NCI-H345 (cell line): Measurements from ENCODE around the gene LORICRIN.

ENCODE experiments used
- DNase-seq: peaks from one replicate; lab custom pipeline; 2025; lab: John Stamatoyannopoulos, UW

The LORICRIN gene

DNA sequence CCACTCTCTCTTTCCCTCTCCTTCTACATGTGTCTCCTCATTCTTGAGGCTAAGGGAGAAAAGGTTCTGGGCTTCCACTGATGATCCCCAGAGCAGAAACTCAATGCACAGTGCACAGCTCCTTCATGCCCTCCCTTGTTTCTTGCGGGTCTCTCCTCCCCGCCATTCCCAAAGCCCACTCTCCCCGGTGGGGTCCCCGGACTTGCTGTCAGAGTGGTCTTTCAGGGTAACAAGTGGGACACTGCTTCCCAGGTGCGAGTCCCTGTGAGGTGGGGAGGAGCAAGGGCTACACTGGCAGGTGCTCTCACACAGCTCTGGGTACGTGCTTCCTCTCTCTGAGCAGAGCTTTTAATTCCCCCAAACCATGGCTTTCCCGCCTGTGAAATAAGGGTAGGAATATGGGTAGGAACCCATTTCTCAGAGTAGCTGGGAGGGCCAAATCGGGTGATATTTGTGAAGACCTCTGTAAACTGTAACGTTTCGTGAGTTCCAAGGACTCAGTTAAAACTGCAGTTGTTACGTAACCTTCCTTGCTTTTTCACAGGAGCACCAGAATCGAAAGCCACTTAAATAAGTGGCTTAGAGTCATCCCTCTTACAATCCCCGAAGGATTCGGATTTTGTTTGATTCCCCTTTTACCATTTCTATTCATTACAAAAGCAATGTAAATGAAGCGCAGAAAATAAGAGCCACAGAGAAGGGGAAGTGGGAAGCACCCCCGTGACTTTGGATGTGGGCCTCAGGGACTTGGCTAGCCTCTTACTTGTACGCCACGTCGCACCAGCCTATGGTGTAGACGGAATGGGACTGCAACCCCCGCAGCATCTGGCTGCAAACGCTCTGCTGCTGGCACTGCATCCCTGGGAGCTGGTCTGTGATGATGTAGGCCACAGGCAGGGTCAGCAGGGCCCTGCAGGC is 47.1 kb downstream of the LORICRIN start:
- no peak for DNase-seq

DNA sequence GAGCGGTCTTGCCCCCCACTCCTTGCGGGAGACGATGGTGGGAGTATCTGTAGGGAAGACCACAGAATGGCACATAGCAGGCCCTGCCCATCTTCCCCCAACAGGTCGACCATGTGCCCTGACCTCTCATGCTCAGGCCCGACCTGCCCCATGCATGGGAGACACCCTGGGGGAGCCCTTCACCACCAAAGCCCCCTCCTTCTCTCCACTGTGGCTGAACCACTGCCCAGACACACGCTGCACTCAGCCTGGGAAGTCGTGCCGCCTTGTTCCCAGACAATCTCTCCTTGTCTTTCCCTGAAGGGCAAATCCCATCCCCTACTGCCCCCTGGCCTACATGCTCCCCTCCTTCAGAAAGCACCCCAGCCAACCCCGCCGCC is 47.7 kb downstream of the LORICRIN start:
- DNase-seq, result no peak

DNA sequence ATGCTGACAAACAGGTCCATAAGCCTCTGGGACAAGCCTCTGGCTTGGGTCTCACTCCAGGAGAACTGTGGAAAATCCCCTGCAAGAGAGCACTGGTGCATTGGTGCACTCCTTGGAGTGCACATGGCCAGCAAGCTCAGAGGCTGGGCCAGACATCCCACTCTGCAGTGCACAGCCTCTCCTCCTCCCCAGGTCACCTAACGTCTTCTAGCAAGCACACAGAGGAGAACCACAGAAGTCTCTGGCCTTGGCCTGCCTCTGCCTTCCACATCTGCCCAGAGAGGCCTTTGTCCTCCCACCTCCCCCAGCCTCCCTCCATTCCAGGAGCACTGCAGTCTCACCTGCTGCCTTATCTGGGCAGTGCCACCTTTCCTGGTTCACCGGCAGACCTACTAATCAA is 49.1 kb downstream of the LORICRIN start:
- DNase-seq, result no peak

DNA sequence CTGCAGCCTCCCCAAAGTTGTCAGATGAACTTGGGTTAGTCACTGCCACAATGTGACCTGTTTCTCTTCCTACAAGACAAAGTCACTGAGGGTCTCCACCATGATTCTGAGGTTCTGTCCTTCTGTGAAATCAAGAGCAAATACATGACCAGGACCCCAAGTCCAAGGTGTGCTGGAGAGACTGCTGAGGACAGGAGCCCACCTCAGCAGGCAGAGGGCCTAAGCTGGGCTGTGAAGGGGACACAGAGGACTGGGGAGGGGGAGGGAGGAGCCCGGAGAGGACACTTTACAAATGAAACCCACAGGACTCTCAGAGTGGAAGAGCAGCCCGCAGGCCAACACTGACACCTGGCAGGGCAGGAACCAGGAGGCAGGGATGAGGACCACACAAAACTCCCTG is 50.0 kb downstream of the LORICRIN start:
- no peak for DNase-seq

DNA sequence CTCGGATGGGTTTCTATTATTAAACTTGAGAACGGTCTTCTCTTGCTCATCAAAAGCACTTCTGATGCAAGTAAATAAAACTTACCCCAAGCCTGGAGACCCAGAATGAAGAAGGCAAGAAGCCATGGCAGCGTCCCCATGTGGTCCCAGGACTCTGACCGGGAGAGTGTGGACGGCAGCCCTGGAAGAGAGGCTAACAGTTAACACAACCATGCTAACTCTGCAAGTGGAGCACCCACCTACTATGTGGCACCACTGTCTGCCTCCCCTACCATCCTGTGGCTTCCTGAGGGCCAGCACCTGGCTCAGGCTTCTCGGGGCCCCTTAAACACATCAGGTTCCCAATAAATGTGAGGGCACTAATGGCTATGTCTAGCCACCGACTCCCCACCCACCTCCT is 51.0 kb downstream of the LORICRIN start:
- DNase-seq, result no peak
